Mammary epithelial cell (primary cell): ENCODE results near the gene CASP10.

Experiments used
- EZH2 ChIP-seq: IDR thresholded peaks from 2 replicates; pipeline ENCODE4 v1.6.1; 2012; ENCODE audit warnings: low read length, inconsistent platforms, borderline replicate concordance
- TF ChIP-seq, protein P1 (sequence below), 2 donors: IDR thresholded peaks in 1 of 2; conservative IDR thresholded peaks in 1 of 2; 2 replicates each; pipeline ENCODE4 v1.5.1; 2011 to 2012; ENCODE audit warnings: inconsistent platforms in 2 of 2, low read length in 2 of 2, mild to moderate bottlenecking in 2 of 2, control low read depth in 1 of 2, low read depth in 1 of 2; ENCODE audit not compliant: insufficient read depth in 1 of 2; ENCODE audit errors: extremely low read depth in 1 of 2

DNA sequence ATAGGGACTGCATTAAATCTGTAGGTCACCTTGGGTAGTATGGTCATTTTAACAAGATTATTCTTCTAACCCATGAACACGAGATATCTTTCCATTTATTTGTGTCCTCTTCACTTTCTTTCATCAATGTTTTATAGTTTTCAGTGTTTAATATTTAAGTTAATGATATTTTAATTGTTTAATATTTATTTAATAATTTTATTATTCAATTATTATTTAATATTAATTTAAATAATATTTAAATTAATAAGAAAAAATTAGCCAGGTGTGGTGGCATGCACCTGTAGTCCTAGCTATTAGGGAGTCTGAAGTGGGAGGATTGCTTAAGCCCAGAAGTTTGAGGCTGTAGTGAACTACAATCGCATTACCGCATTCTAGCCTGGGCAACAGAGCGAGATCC is 33.0 kb downstream of the CASP10 start:
- TF ChIP-seq, protein P1, sequence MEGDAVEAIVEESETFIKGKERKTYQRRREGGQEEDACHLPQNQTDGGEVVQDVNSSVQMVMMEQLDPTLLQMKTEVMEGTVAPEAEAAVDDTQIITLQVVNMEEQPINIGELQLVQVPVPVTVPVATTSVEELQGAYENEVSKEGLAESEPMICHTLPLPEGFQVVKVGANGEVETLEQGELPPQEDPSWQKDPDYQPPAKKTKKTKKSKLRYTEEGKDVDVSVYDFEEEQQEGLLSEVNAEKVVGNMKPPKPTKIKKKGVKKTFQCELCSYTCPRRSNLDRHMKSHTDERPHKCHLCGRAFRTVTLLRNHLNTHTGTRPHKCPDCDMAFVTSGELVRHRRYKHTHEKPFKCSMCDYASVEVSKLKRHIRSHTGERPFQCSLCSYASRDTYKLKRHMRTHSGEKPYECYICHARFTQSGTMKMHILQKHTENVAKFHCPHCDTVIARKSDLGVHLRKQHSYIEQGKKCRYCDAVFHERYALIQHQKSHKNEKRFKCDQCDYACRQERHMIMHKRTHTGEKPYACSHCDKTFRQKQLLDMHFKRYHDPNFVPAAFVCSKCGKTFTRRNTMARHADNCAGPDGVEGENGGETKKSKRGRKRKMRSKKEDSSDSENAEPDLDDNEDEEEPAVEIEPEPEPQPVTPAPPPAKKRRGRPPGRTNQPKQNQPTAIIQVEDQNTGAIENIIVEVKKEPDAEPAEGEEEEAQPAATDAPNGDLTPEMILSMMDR (conservative IDR thresholded peaks at IDR 0.05 in 1 of 2, IDR thresholded peaks at IDR 0.05 in 1 of 2; ENCODE audit: extremely low read depth in 1 of 2, insufficient read depth in 1 of 2, low read depth in 1 of 2, low read length in 2 of 2): no peak
- TF ChIP-seq EZH2: no peak
